ENCODE measurements around the gene TMUB1. TPM values are rescaled to one million over a fixed set of nuclear protein-coding genes. Genes with fewer than 3 reads are reported as not detected.
A peak's percentile ranks its signal among the peaks of the same experiment; 100 is the strongest.

TMUB1 gene
- total RNA-seq, 1 experiment from 2014 or later: 45.4 TPM

- no peak overlapping the region for H4K91ac ChIP-seq (ENCODE audit: insufficient read length, low read depth, low read length)
- H2BK15ac ChIP-seq (ENCODE audit: low read depth, low read length): no peak overlapping the region
- H3K4me2 ChIP-seq (ENCODE audit: insufficient read depth, insufficient read length, low read length): no peak overlapping the region
- H2BK5ac ChIP-seq (ENCODE audit: insufficient read length, low read length): no peak overlapping the region
- no peaks in the 10 kb centered on the region for H4K20me1 ChIP-seq (ENCODE audit: control insufficient read depth, insufficient read depth, insufficient read length)
- H3K27ac ChIP-seq (ENCODE audit: insufficient read length, low read depth, low read length): no peak overlapping the region
- no peak overlapping the region for H3K18ac ChIP-seq (ENCODE audit: insufficient read length, low read depth, low read length)
- H3K4ac ChIP-seq (ENCODE audit: low read depth, low read length): no peak overlapping the region
- H3K23me2 ChIP-seq (ENCODE audit: insufficient read length, low read depth, low read length, poor library complexity, severe bottlenecking): no peaks in the 10 kb centered on the region
- H3K79me2 ChIP-seq (ENCODE audit: insufficient read depth, low read length): peaks cover 4% of the 10 kb centered on the region; the same call in 1 of the 2 replicates
- H2BK12ac ChIP-seq (ENCODE audit: insufficient read length, low read depth, low read length): no peak overlapping the region
- no peak overlapping the region for H2BK20ac ChIP-seq (ENCODE audit: low read depth, low read length, poor library complexity, severe bottlenecking)
- Mint-ChIP-seq H3K4me1 (peaks cover 24 to 28% of the 10 kb centered on the region in 2 experiments), H3K9me3 (no peaks in the 10 kb centered on the region), H3K4me3 (peak overlapping the region in 1 of 2 experiments; percentile 53; a peak in 2 of 5 replicates), H3K27me3 (ENCODE audit: low read depth) (no peaks in the 10 kb centered on the region; the same call in none of the 2 replicates), H3K27ac (peak overlapping the region in 2 of 3 experiments; percentile 23 to 91; a peak in 3 of 7 replicates), H3K36me3 (ENCODE audit: insufficient read depth in 1 of 3, low read depth in 3 of 3) (peaks cover 0 to 4% (median 2%) of the 10 kb centered on the region in 3 experiments; a peak in 4 of 7 replicates)
- H4K8ac ChIP-seq (replicated peaks; ENCODE audit: insufficient read length, low read depth, low read length): no peak overlapping the region
- no peak overlapping the region for H3K23ac ChIP-seq (ENCODE audit: insufficient read length, low read depth, low read length)
- no peak overlapping the region for H2AFZ ChIP-seq (ENCODE audit: low read length)
- no peak overlapping the region for H3K56ac ChIP-seq (ENCODE audit: insufficient read length, low read depth, low read length)
- no peak overlapping the region for H4K5ac ChIP-seq (ENCODE audit: insufficient read length, low read depth, low read length)
- no peak overlapping the region for H3K9ac ChIP-seq (ENCODE audit: extremely low read depth, insufficient read length, low read length)
- no peak for DNase-seq
- WGBS (ENCODE audit: extremely low coverage, insufficient read length, low lambda C conversion rate): no CpG with 5 or more reads among the region's 11 CpGs
- H3T11ph ChIP-seq (ENCODE audit: low read length): no peak overlapping the region
- H3K27me3 ChIP-seq (ENCODE audit: insufficient read depth, low read length): no peaks in the 10 kb centered on the region
- no peak overlapping the region for H2AK5ac ChIP-seq (ENCODE audit: insufficient read length, low read length)
- H3K14ac ChIP-seq (ENCODE audit: insufficient read depth, low read length): no peak overlapping the region
- H2BK120ac ChIP-seq (ENCODE audit: low read depth, low read length, poor library complexity, severe bottlenecking): no peak overlapping the region
- TF ChIP-seq, protein P1, sequence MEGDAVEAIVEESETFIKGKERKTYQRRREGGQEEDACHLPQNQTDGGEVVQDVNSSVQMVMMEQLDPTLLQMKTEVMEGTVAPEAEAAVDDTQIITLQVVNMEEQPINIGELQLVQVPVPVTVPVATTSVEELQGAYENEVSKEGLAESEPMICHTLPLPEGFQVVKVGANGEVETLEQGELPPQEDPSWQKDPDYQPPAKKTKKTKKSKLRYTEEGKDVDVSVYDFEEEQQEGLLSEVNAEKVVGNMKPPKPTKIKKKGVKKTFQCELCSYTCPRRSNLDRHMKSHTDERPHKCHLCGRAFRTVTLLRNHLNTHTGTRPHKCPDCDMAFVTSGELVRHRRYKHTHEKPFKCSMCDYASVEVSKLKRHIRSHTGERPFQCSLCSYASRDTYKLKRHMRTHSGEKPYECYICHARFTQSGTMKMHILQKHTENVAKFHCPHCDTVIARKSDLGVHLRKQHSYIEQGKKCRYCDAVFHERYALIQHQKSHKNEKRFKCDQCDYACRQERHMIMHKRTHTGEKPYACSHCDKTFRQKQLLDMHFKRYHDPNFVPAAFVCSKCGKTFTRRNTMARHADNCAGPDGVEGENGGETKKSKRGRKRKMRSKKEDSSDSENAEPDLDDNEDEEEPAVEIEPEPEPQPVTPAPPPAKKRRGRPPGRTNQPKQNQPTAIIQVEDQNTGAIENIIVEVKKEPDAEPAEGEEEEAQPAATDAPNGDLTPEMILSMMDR (conservative IDR thresholded peaks at IDR 0.05): no peak
- H3K4me1 ChIP-seq (ENCODE audit: insufficient read depth, low read length): peaks cover 7% of the 10 kb centered on the region; the same call in 1 of the 2 replicates
- H3K9me3 ChIP-seq (ENCODE audit: control insufficient read depth, low read depth, low read length): no peaks in the 10 kb centered on the region
- peaks cover 3% of the 10 kb centered on the region for H3K79me1 ChIP-seq (ENCODE audit: insufficient read depth, low read depth, low read length, poor library complexity, severe bottlenecking)
These were observed 27.1 kb upstream of the TMUB1 start for GRCh38 chr7:151110236-151110940.

Measured in H9 (cell line).